PC-9 (cell line): Measurements from ENCODE around the gene HNRNPU. TPM values are rescaled to one million over a fixed set of nuclear protein-coding genes. Genes with fewer than 3 reads are reported as not detected.
A peak's percentile ranks its signal among the peaks of the same experiment; 100 is the strongest.

Source experiments
- BruUV-seq: library from RNA; stranded (reverse); fragments of 400-500 nt; replicated peaks from 2 replicates; lab custom pipeline; 2021; lab: Mats Ljungman, UMichigan
- CTCF ChIA-PET: fragments of 300-600 bp; sonication (Branson Sonifier 250); formaldehyde crosslinking; loops from one replicate; lab custom pipeline; 2022; ENCODE audit warnings: antibody characterized with exemption; lab: Charles Lee
- POLR2A ChIA-PET: fragments of 300-600 bp; sonication (Branson Sonifier 250); formaldehyde crosslinking; loops from one replicate; lab custom pipeline; 2022; ENCODE audit warnings: antibody characterized with exemption; ENCODE audit not compliant: unreplicated experiment; lab: Charles Lee
- DNase-seq, 2 experiments: peaks; one replicate each; pipeline versions ENCODE4 v3.0.0 to v3.0.0-alpha.2; 2015 to 2022; ENCODE audit warnings: mixed read lengths in 1 of 2
- H2AFZ ChIP-seq: fragments of 200-600 bp; sonication (generic); 2 replicates; pipeline ENCODE4 v1.8.1; 2017; ENCODE audit warnings: antibody characterized with exemption
- H3F3A ChIP-seq: fragments of 200-600 bp; sonication (generic); 2 replicates; pipeline ENCODE4 v1.8.1; 2017; ENCODE audit warnings: antibody characterized with exemption, mild to moderate bottlenecking, low read depth; ENCODE audit not compliant: insufficient read depth
- H3K27ac ChIP-seq: fragments of 200-600 bp; sonication (generic); 2 replicates; pipeline ENCODE4 v1.6.1; 2016; ENCODE audit warnings: mixed run types
- H3K27me3 ChIP-seq: fragments of 200-600 bp; sonication (generic); 2 replicates; pipeline ENCODE4 v1.6.1; 2016; ENCODE audit warnings: low read depth, mixed run types; ENCODE audit not compliant: insufficient read depth
- H3K36me3 ChIP-seq: fragments of 200-600 bp; sonication (generic); 2 replicates; pipeline ENCODE4 v1.6.1; 2016; ENCODE audit warnings: low read depth, mixed run types
- H3K4me1 ChIP-seq: fragments of 200-600 bp; sonication (generic); replicated peaks from 2 replicates; pipeline ENCODE4 v1.6.1; 2016; ENCODE audit warnings: mixed run types; ENCODE audit not compliant: insufficient read depth
- H3K4me2 ChIP-seq: fragments of 200-600 bp; sonication (generic); 2 replicates; pipeline ENCODE4 v1.6.1; 2017; ENCODE audit warnings: mixed run types
- H3K4me3 ChIP-seq: fragments of 200-600 bp; sonication (generic); 2 replicates; pipeline ENCODE4 v1.6.1; 2016; ENCODE audit warnings: mixed run types
- H3K79me2 ChIP-seq: fragments of 200-600 bp; sonication (generic); 2 replicates; pipeline ENCODE4 v1.6.1; 2017; ENCODE audit warnings: low read depth, mixed run types
- H3K9me2 ChIP-seq: fragments of 200-600 bp; sonication (generic); 2 replicates; pipeline ENCODE4 v1.8.1; 2017; ENCODE audit warnings: mild to moderate bottlenecking; ENCODE audit not compliant: insufficient read depth
- H3K9me3 ChIP-seq: fragments of 200-600 bp; sonication (generic); 2 replicates; pipeline ENCODE4 v1.8.1; 2016; ENCODE audit warnings: low read depth; ENCODE audit not compliant: insufficient read depth
- H4K20me1 ChIP-seq: fragments of 200-600 bp; sonication (generic); 2 replicates; pipeline ENCODE4 v1.8.1; 2017; ENCODE audit not compliant: insufficient read depth
- EZH2 ChIP-seq: fragments of 200-600 bp; sonication (generic); IDR thresholded peaks from 2 replicates; pipeline ENCODE4 v1.8.0; 2017; ENCODE audit warnings: antibody characterized with exemption, low read depth
- intact Hi-C: fragments of 100-400 bp; cut with micrococcal nuclease; formaldehyde crosslinking; loops from one replicate; pipeline ENCODE4 v1.10.0; 2022; ENCODE audit not compliant: unreplicated experiment
- total RNA-seq: library from RNA; stranded (reverse); gene quantifications from 2 replicates; pipeline ENCODE4 v1.2.3, GENCODE V29; 2021
- TF ChIP-seq, protein P1 (sequence below): fragments of 200-600 bp; sonication (generic); conservative IDR thresholded peaks from 2 replicates; pipeline ENCODE4 v1.6.1; 2017; ENCODE audit warnings: mixed run types, antibody characterized with exemption, mild to moderate bottlenecking, moderate library complexity

HNRNPU gene
- total RNA-seq, 1 experiment from 2014 or later = 376 TPM

DNA sequence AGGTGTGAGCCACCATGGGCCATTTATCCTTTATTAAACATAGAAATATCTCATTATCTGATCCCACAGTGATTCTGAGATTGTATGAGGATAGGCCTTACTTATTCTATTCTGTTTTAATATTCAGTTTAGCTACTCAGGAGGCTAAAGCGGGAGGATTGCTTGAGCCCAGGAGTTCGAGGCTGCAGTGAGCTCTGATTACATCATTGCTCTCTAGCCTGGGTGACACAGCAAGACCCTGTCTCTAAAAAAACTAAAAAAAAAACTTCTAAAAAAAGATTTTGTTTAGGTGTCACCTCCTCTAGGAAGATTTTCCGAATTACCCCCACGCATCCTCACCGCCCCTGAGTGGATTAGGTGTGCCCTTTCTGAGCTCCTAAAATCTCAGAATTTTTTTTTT lies 14.3 kb upstream of the HNRNPU start:
- H3K27me3 ChIP-seq = no peaks in the 10 kb centered on the region
- H2AFZ ChIP-seq = no peak overlapping the region
- POLR2A ChIA-PET = no interaction called here
- H4K20me1 ChIP-seq = no peaks in the 10 kb centered on the region
- no peak for DNase-seq
- no TSS peak for BruUV-seq
- peaks cover 8% of the 10 kb centered on the region for H3K4me1 ChIP-seq
- CTCF ChIA-PET = no interaction called here
- H3K27ac ChIP-seq = no peak overlapping the region
- no peaks in the 10 kb centered on the region for H3K9me3 ChIP-seq
- H3K79me2 ChIP-seq = no peaks in the 10 kb centered on the region
- H3K4me3 ChIP-seq = no peak overlapping the region
- TF ChIP-seq EZH2 = no peak
- TF ChIP-seq, protein P1, sequence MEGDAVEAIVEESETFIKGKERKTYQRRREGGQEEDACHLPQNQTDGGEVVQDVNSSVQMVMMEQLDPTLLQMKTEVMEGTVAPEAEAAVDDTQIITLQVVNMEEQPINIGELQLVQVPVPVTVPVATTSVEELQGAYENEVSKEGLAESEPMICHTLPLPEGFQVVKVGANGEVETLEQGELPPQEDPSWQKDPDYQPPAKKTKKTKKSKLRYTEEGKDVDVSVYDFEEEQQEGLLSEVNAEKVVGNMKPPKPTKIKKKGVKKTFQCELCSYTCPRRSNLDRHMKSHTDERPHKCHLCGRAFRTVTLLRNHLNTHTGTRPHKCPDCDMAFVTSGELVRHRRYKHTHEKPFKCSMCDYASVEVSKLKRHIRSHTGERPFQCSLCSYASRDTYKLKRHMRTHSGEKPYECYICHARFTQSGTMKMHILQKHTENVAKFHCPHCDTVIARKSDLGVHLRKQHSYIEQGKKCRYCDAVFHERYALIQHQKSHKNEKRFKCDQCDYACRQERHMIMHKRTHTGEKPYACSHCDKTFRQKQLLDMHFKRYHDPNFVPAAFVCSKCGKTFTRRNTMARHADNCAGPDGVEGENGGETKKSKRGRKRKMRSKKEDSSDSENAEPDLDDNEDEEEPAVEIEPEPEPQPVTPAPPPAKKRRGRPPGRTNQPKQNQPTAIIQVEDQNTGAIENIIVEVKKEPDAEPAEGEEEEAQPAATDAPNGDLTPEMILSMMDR = no peak
- no peaks in the 10 kb centered on the region for H3K9me2 ChIP-seq
- no peak overlapping the region for H3K4me2 ChIP-seq
- H3K36me3 ChIP-seq = no peaks in the 10 kb centered on the region
- intact Hi-C loops = no loop called here
- H3F3A ChIP-seq = no peaks in the 10 kb centered on the region

DNA sequence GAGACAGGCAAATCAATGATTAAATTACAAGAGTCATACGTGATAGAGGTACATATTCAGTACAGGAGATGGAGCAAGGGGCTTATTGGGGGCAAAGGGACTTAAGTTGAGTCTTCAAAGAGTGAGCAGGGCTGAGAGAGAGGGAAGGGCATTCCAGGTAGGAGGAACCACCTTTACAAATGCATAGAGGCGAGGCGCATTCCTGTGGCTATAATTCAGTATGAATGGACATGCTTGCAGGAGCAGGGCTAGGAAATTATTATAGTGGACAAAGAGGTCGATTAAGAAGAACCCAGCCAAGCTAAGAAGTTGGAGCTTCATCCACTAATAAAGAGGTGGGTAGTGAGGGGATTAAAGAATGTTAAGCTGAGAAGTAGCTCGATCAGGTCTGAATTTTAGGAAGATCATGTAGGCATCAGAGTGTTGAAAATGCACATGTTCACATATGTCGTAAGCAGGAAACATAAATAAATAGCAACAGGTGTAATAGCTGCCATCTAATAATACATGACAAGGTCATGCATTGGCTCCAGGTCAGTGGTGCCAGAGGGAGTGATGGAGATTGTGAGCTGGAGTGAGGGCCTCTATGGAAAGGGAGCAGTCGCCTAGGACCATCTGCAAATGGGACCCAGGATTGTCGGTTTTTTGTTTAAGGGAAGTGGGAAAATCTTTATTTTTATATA lies 12.0 kb upstream of the HNRNPU start:
- no peak overlapping the region for H3K27ac ChIP-seq
- CTCF ChIA-PET = no interaction called here
- H3K27me3 ChIP-seq = no peaks in the 10 kb centered on the region
- H3K79me2 ChIP-seq = no peaks in the 10 kb centered on the region
- H3K9me3 ChIP-seq = no peaks in the 10 kb centered on the region
- BruUV-seq = no TSS peak
- H3F3A ChIP-seq = no peaks in the 10 kb centered on the region
- H2AFZ ChIP-seq = no peak overlapping the region
- DNase-seq = peak; percentile 33 to 53
- H3K4me1 ChIP-seq = peaks cover 8% of the 10 kb centered on the region
- no peaks in the 10 kb centered on the region for H3K36me3 ChIP-seq
- intact Hi-C loops = no loop called here
- H4K20me1 ChIP-seq = no peaks in the 10 kb centered on the region
- POLR2A ChIA-PET = interaction anchor here (0.6 kb wide), 1 partner anchor 451 kb away, joined by 3 read pairs; no protein-coding TSS in a partner anchor
- no peak overlapping the region for H3K4me3 ChIP-seq
- TF ChIP-seq, protein P1 = no peak
- no peak for TF ChIP-seq EZH2
- H3K9me2 ChIP-seq = no peaks in the 10 kb centered on the region
- 0 out of 2 replicates have a peak overlapping the region, but pooled peaks have one; percentile 4 for H3K4me2 ChIP-seq

DNA sequence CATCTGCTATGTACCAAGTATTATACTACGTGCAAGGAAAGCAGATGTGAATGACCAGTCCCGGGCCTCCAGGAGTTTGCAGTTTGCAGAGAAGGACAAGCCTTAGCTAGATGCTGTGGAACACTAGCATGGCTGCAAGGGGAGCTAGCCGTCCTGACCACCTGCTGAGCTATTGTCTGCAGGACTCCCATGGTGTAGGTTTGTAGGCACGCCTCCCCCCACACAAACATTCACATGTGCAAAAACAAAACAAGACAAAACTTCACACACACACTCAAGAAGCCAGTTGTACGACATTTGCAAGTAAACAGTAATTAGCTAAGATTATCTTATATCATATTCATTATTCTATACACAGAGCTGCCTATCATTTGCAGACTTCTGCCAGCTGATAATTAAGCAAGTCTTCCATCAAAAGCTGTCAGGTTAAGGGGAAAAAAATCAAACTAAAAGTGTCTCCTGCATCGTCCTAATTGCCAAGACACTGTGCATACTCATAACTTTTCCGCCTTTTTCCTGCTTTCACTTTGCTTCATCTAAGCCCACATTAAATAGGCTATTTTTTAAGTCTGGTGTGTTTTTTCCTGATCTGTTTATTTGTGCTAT lies 10.7 kb upstream of the HNRNPU start:
- CTCF ChIA-PET = no interaction called here
- no peaks in the 10 kb centered on the region for H3K9me3 ChIP-seq
- intact Hi-C loops = no loop called here
- no peak overlapping the region for H3K4me2 ChIP-seq
- no peak for TF ChIP-seq EZH2
- TF ChIP-seq, protein P1 = no peak
- POLR2A ChIA-PET = interaction anchor here (0.5 kb wide), 1 partner anchor 25 kb away, joined by 4 read pairs; no protein-coding TSS in a partner anchor
- H3K36me3 ChIP-seq = no peaks in the 10 kb centered on the region
- H3K79me2 ChIP-seq = no peaks in the 10 kb centered on the region
- H3K27me3 ChIP-seq = no peaks in the 10 kb centered on the region
- peaks cover 8% of the 10 kb centered on the region for H3K4me1 ChIP-seq
- peaks cover 4% of the 10 kb centered on the region; the same call in 1 of the 2 replicates for H3F3A ChIP-seq
- H3K27ac ChIP-seq = no peak overlapping the region
- BruUV-seq = no TSS peak
- H3K4me3 ChIP-seq = no peak overlapping the region
- H2AFZ ChIP-seq = no peak overlapping the region
- no peak for DNase-seq
- H3K9me2 ChIP-seq = no peaks in the 10 kb centered on the region
- H4K20me1 ChIP-seq = no peaks in the 10 kb centered on the region
